ENCODE results near the gene CDC42EP4. TPM values are rescaled to one million over a fixed set of nuclear protein-coding genes. Genes with fewer than 3 reads are reported as not detected.

CDC42EP4 gene
- total and polyA plus RNA-seq, 2 experiments from 2014 or later = 4.4 to 19.9 TPM

DNA sequence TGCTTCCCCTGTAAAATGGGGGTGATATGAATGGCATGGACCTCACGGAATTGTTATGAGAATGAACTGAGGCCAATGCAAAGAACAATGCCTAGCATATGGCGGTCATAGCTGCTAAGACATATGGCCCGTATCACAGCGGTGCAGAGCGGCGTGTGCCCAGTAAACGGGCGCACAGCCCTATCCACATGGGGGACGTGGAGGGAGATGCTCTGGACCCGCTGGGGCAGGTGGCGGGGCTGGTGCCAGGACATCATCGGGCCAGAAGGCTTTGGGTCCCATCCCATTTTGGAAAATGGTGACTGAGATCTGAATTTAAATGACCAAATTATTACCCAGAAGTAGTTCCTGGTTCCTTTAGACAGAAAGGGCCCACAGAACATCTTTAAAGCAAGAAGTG, 31.6 kb downstream of the CDC42EP4 start:
- no peaks in the 10 kb centered on the region for H4K20me1 ChIP-seq (replicated peaks; ENCODE audit: insufficient read depth)
- no peaks in the 10 kb centered on the region for H3K36me3 ChIP-seq (ENCODE audit: insufficient read depth)
- no peaks in the 10 kb centered on the region for H3K9me3 Mint-ChIP-seq
- no peak overlapping the region for H3K27ac Mint-ChIP-seq
- TF ChIP-seq ETS1 (IDR thresholded peaks at IDR 0.05) = no peak
- no peak for TF ChIP-seq STAT1 (IDR thresholded peaks at IDR 0.05; ENCODE audit: unreplicated experiment)
- TF ChIP-seq, protein P1, sequence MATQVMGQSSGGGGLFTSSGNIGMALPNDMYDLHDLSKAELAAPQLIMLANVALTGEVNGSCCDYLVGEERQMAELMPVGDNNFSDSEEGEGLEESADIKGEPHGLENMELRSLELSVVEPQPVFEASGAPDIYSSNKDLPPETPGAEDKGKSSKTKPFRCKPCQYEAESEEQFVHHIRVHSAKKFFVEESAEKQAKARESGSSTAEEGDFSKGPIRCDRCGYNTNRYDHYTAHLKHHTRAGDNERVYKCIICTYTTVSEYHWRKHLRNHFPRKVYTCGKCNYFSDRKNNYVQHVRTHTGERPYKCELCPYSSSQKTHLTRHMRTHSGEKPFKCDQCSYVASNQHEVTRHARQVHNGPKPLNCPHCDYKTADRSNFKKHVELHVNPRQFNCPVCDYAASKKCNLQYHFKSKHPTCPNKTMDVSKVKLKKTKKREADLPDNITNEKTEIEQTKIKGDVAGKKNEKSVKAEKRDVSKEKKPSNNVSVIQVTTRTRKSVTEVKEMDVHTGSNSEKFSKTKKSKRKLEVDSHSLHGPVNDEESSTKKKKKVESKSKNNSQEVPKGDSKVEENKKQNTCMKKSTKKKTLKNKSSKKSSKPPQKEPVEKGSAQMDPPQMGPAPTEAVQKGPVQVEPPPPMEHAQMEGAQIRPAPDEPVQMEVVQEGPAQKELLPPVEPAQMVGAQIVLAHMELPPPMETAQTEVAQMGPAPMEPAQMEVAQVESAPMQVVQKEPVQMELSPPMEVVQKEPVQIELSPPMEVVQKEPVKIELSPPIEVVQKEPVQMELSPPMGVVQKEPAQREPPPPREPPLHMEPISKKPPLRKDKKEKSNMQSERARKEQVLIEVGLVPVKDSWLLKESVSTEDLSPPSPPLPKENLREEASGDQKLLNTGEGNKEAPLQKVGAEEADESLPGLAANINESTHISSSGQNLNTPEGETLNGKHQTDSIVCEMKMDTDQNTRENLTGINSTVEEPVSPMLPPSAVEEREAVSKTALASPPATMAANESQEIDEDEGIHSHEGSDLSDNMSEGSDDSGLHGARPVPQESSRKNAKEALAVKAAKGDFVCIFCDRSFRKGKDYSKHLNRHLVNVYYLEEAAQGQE (IDR thresholded peaks at IDR 0.05; ENCODE audit: unreplicated experiment) = no peak
- no peak for TF ChIP-seq EZH2 (IDR thresholded peaks at IDR 0.05; ENCODE audit: low read depth, unreplicated experiment)
- TF ChIP-seq ZNF114 (CRISPR knock-in tag; IDR thresholded peaks at IDR 0.05) = no peak
- no peak for TF ChIP-seq ZNF462 (CRISPR knock-in tag; IDR thresholded peaks at IDR 0.05)
- TF ChIP-seq NANOG (IDR thresholded peaks at IDR 0.05; ENCODE audit: borderline replicate concordance) = no peak
- TF ChIP-seq CREB1 (CRISPR knock-in tag; IDR thresholded peaks at IDR 0.05; ENCODE audit: low read depth) = no peak
- no peak overlapping the region for H2AFZ ChIP-seq
- H3K79me2 ChIP-seq (replicated peaks; ENCODE audit: insufficient read depth) = no peaks in the 10 kb centered on the region
- H3K36me3 Mint-ChIP-seq (ENCODE audit: low read depth) = no peaks in the 10 kb centered on the region; the same call in 2 of the 3 replicates
- H3F3A ChIP-seq (replicated peaks; ENCODE audit: low read depth) = no peaks in the 10 kb centered on the region
- no peaks in the 10 kb centered on the region for H3K27me3 ChIP-seq (ENCODE audit: insufficient read depth)
- H3K9me2 ChIP-seq (ENCODE audit: insufficient read depth) = no peaks in the 10 kb centered on the region
- H3K4me3 ChIP-seq = no peak overlapping the region
- H3K4me2 ChIP-seq = no peak overlapping the region
- H3K4me1 Mint-ChIP-seq = peaks cover 24% of the 10 kb centered on the region
- H3K27ac ChIP-seq (ENCODE audit: low read depth) = no peak overlapping the region
- peaks cover 13% of the 10 kb centered on the region for H3K27me3 Mint-ChIP-seq (ENCODE audit: insufficient read depth, low read depth, poor library complexity)
- peaks cover 17% of the 10 kb centered on the region for H3K4me1 ChIP-seq (ENCODE audit: insufficient read depth)
- no peak for ATAC-seq
- H3K4me3 Mint-ChIP-seq = no peak overlapping the region
- DNase-seq (ENCODE audit: low spot score) = no peak
